Stimulated activated memory B cell treated with anti-CD40 and anti-IgM and Interleukin-4, amounts not matched to agents 10 μg/mL and 1 μg/mL and 100 μg/mL, for 72 hours (primary cell): ENCODE measurements around the gene THAP7.

Experiments used
- ATAC-seq: fragments of 150-1000 bp; cut with Tn5 transposase; 2 replicates; pipeline ENCODE4 v1.10.0; 2021
- H3K27ac Mint-ChIP-seq: one replicate; pipeline ENCODE4 v1.8.0; 2022; ENCODE audit warnings: mild to moderate bottlenecking, mixed read lengths
- H3K27me3 Mint-ChIP-seq: one replicate; pipeline ENCODE4 v1.8.0; 2022; ENCODE audit warnings: mixed read lengths
- H3K36me3 Mint-ChIP-seq: one replicate; pipeline ENCODE4 v1.8.0; 2022; ENCODE audit warnings: mixed read lengths
- H3K4me1 Mint-ChIP-seq: one replicate; pipeline ENCODE4 v1.8.0; 2022; ENCODE audit warnings: mixed read lengths
- H3K4me3 Mint-ChIP-seq: one replicate; pipeline ENCODE4 v1.8.0; 2022; ENCODE audit warnings: mild to moderate bottlenecking, moderate library complexity, mixed read lengths
- H3K9me3 Mint-ChIP-seq: one replicate; pipeline ENCODE4 v1.8.0; 2022; ENCODE audit warnings: mixed read lengths

THAP7 gene

GRCh38 chr22:21034989-21035388 lies 33.1 kb upstream of the THAP7 start:
- Mint-ChIP-seq H3K4me3 (no peak overlapping the region), H3K4me1 (peaks cover 13% of the 10 kb centered on the region), H3K9me3 (no peaks in the 10 kb centered on the region), H3K27ac (no peak overlapping the region), H3K36me3 (no peaks in the 10 kb centered on the region), H3K27me3 (peaks cover 51% of the 10 kb centered on the region)
- no peak for ATAC-seq

- Mint-ChIP-seq H3K4me3 (no peak overlapping the region), H3K27me3 (peaks cover 56% of the 10 kb centered on the region), H3K4me1 (peaks cover 13% of the 10 kb centered on the region), H3K36me3 (no peaks in the 10 kb centered on the region), H3K9me3 (no peaks in the 10 kb centered on the region), H3K27ac (no peak overlapping the region)
- ATAC-seq, result peak; percentile 22
These were observed 32.0 kb upstream of the THAP7 start for GRCh38 chr22:21033895-21034294.

GRCh38 chr22:21032868-21033688 lies 31.2 kb upstream of the THAP7 start:
- Mint-ChIP-seq H3K27ac (no peak overlapping the region), H3K4me3 (no peak overlapping the region), H3K9me3 (no peaks in the 10 kb centered on the region), H3K27me3 (peaks cover 58% of the 10 kb centered on the region), H3K4me1 (peaks cover 13% of the 10 kb centered on the region), H3K36me3 (no peaks in the 10 kb centered on the region)
- ATAC-seq, result no peak

GRCh38 chr22:21032037-21032867 lies 30.3 kb upstream of the THAP7 start, which contains the start of gene SLC7A4:
TSS of gene SLC7A4 (minus strand) at chr22:21032561. CDS start at chr22:21031812, 749 bp downstream.
- Mint-ChIP-seq H3K4me3 (no peak within 1 kb of the TSS), H3K27ac (no peak within 1 kb of the TSS), H3K36me3 (no peaks in the 10 kb centered on the region), H3K9me3 (no peaks in the 10 kb centered on the region), H3K27me3 (peaks cover 58% of the 10 kb centered on the region), H3K4me1 (peaks cover 13% of the 10 kb centered on the region)
- no peak for ATAC-seq

- H3K27ac Mint-ChIP-seq, result no peak overlapping the region
- peaks cover 13% of the 10 kb centered on the region for H3K4me1 Mint-ChIP-seq
- H3K36me3 Mint-ChIP-seq, result no peaks in the 10 kb centered on the region
- H3K9me3 Mint-ChIP-seq, result no peaks in the 10 kb centered on the region
- no peak for ATAC-seq
- no peak overlapping the region for H3K4me3 Mint-ChIP-seq
- peaks cover 65% of the 10 kb centered on the region for H3K27me3 Mint-ChIP-seq
These were observed 29.7 kb upstream of the THAP7 start for GRCh38 chr22:21031545-21032036.

GRCh38 chr22:21030621-21031544 lies 29.0 kb upstream of the THAP7 start:
- no peaks in the 10 kb centered on the region for H3K9me3 Mint-ChIP-seq
- H3K27ac Mint-ChIP-seq, result no peak overlapping the region
- H3K4me1 Mint-ChIP-seq, result peaks cover 14% of the 10 kb centered on the region
- no peak for ATAC-seq
- H3K4me3 Mint-ChIP-seq, result no peak overlapping the region
- H3K27me3 Mint-ChIP-seq, result peaks cover 71% of the 10 kb centered on the region
- no peaks in the 10 kb centered on the region for H3K36me3 Mint-ChIP-seq

- Mint-ChIP-seq H3K36me3 (no peaks in the 10 kb centered on the region), H3K4me1 (peaks cover 22% of the 10 kb centered on the region), H3K4me3 (no peak overlapping the region), H3K9me3 (no peaks in the 10 kb centered on the region), H3K27me3 (peaks cover 79% of the 10 kb centered on the region), H3K27ac (no peak overlapping the region)
- no peak for ATAC-seq
These were observed 28.1 kb upstream of the THAP7 start for GRCh38 chr22:21030032-21030431.

GRCh38 chr22:21029486-21030025 lies 27.6 kb upstream of the THAP7 start:
- Mint-ChIP-seq H3K4me3 (no peak overlapping the region), H3K27me3 (peaks cover 76% of the 10 kb centered on the region)

GRCh38 chr22:21028277-21029251 lies 26.6 kb upstream of the THAP7 start:
- ATAC-seq, result no peak
- no peak overlapping the region for H3K4me3 Mint-ChIP-seq
- peaks cover 68% of the 10 kb centered on the region for H3K27me3 Mint-ChIP-seq

More at GRCh38 chr22:21029486-21030025, 27.6 kb upstream of the THAP7 start:
- Mint-ChIP-seq H3K36me3 (no peaks in the 10 kb centered on the region), H3K4me1 (peaks cover 23% of the 10 kb centered on the region), H3K9me3 (no peaks in the 10 kb centered on the region), H3K27ac (no peak overlapping the region)
- no peak for ATAC-seq

GRCh38 chr22:21026783-21027692 lies 25.1 kb upstream of the THAP7 start:
- no peaks in the 10 kb centered on the region for H3K9me3 Mint-ChIP-seq
- H3K36me3 Mint-ChIP-seq, result no peaks in the 10 kb centered on the region
- no peak overlapping the region for H3K4me3 Mint-ChIP-seq
- ATAC-seq, result no peak
- H3K27ac Mint-ChIP-seq, result no peak overlapping the region
- H3K27me3 Mint-ChIP-seq, result peaks cover 56% of the 10 kb centered on the region
- peaks cover 23% of the 10 kb centered on the region for H3K4me1 Mint-ChIP-seq

More at GRCh38 chr22:21028277-21029251, 26.6 kb upstream of the THAP7 start:
- Mint-ChIP-seq H3K36me3 (no peaks in the 10 kb centered on the region), H3K4me1 (peaks cover 23% of the 10 kb centered on the region), H3K27ac (no peak overlapping the region), H3K9me3 (no peaks in the 10 kb centered on the region)

- Mint-ChIP-seq H3K36me3 (no peaks in the 10 kb centered on the region), H3K9me3 (no peaks in the 10 kb centered on the region), H3K4me3 (no peak overlapping the region), H3K27me3 (peaks cover 46% of the 10 kb centered on the region), H3K4me1 (peaks cover 15% of the 10 kb centered on the region), H3K27ac (no peak overlapping the region)
- no peak for ATAC-seq
These were observed 24.1 kb upstream of the THAP7 start for GRCh38 chr22:21025763-21026755.

GRCh38 chr22:21025266-21025665 lies 23.3 kb upstream of the THAP7 start:
- Mint-ChIP-seq H3K4me1 (peaks cover 10% of the 10 kb centered on the region), H3K9me3 (no peaks in the 10 kb centered on the region), H3K36me3 (no peaks in the 10 kb centered on the region), H3K27me3 (peaks cover 38% of the 10 kb centered on the region), H3K4me3 (no peak overlapping the region), H3K27ac (no peak overlapping the region)
- ATAC-seq, result no peak
